Kidney (tissue), 14 donors: ENCODE results near the gene XYLB. TPM values are rescaled to one million over a fixed set of nuclear protein-coding genes. Genes with fewer than 3 reads are reported as not detected.
"Not testable (repeated sequence)": the region's sequence is repeated elsewhere in the genome, so short reads cannot be mapped to it uniquely, and the experiment has no call there.

Experiments used
- DNase-seq, 5 donors: peaks; one replicate each; pipeline ENCODE4 v3.0.0-alpha.2; 2013 to 2020
- FAIRE-seq: peaks from 2 replicates; lab custom pipeline; 2012; peaks lifted over from hg19 to GRCh38; lab: Jason Lieb, UNC
- H3K27ac ChIP-seq, 2 donors: one replicate each; pipeline ENCODE4 v1.7.0; 2013; ENCODE audit warnings: low read depth in 2 of 2, low read length in 2 of 2, inconsistent platforms in 1 of 2
- H3K27me3 ChIP-seq: one replicate; pipeline ENCODE4 v1.7.1; 2013; ENCODE audit warnings: low read length, inconsistent platforms; ENCODE audit not compliant: control insufficient read depth, insufficient read depth
- H3K36me3 ChIP-seq, 3 donors: one replicate each; pipeline versions ENCODE4 v1.7.0 to v1.7.1; 2013; ENCODE audit warnings: low read length in 3 of 3, control low read depth in 1 of 3, inconsistent platforms in 1 of 3; ENCODE audit not compliant: insufficient read depth in 3 of 3, control insufficient read depth in 2 of 3
- H3K4me1 ChIP-seq, 3 donors: one replicate each; pipeline versions ENCODE4 v1.7.0 to v1.7.1; 2013; ENCODE audit warnings: low read length in 3 of 3, inconsistent platforms in 1 of 3, low read depth in 1 of 3; ENCODE audit not compliant: control insufficient read depth in 2 of 3, insufficient read depth in 2 of 3
- H3K4me3 ChIP-seq, 3 donors: one replicate each; pipeline versions ENCODE4 v1.7.0 to v1.8.1; 2013; ENCODE audit warnings: low read length in 3 of 3, control low read depth in 1 of 3, inconsistent platforms in 1 of 3
- H3K9ac ChIP-seq, 3 donors: one replicate each; pipeline versions ENCODE4 v1.7.0 to v1.7.1; 2013; ENCODE audit warnings: low read length in 3 of 3, control low read depth in 1 of 3, inconsistent platforms in 1 of 3
- H3K9me3 ChIP-seq, 3 donors: one replicate each; pipeline versions ENCODE4 v1.7.0 to v1.7.1; 2013; ENCODE audit warnings: low read length in 3 of 3, control low read depth in 1 of 3, inconsistent platforms in 1 of 3; ENCODE audit not compliant: control insufficient read depth in 2 of 3, insufficient read depth in 1 of 3
- CTCF ChIP-seq: IDR thresholded peaks from 3 replicates; pipeline ENCODE4 v1.5.1; 2012; ENCODE audit warnings: mild to moderate bottlenecking, moderate library complexity, borderline replicate concordance; ENCODE audit not compliant: insufficient read depth; ENCODE audit errors: extremely low read depth
- intact Hi-C: fragments of 100-400 bp; cut with DNase I; formaldehyde crosslinking; loops from one replicate; pipeline ENCODE4 v1.11.1; 2022
- polyA plus RNA-seq: library from polyadenylated mRNA; stranded (reverse); fragments of 350-450 nt; fragmentation: Illumina TruSeq; extraction: RNeasy Lipid Tissue Mini Kit (QIAGEN cat#74804); gene quantifications from one replicate; pipeline ENCODE4 v1.2.3, GENCODE V29; 2014; ENCODE audit warnings: low read depth, low replicate concordance; ENCODE audit not compliant: insufficient read depth
- total RNA-seq: library from RNA; stranded (reverse); fragmentation: NEBNext Ultra II Directional; extraction: Animal tissue kit (Norgen Biotek cat#: 25700); gene quantifications from one replicate; pipeline ENCODE4 v1.2.1, GENCODE V29; 2021
- donor health status: control.
- donor health status: control.
- donor health status: control.
- donor health status: control.
- donor health status: control.
- donor health status: DM: yes; HTN: yes; CAD: no.
- donor health status: Normal renal cell carcinoma (clear cell type).

Gene XYLB
- total and polyA plus RNA-seq, 2 donors from 2014 or later: 6.0 to 7.9 TPM

- DNase-seq (no peak), FAIRE-seq (no peak)
Observed at GRCh38 chr3:38317192-38317759, 29.3 kb upstream of the XYLB start.

GRCh38 chr3:38318766-38319671 is 27.6 kb upstream of the XYLB start:
- DNase-seq: no peak
- no peak overlapping the region for H3K4me3 ChIP-seq
- H3K36me3 ChIP-seq: no peaks in the 10 kb centered on the region
- no peak overlapping the region for H3K27ac ChIP-seq
- no peaks in the 10 kb centered on the region for H3K4me1 ChIP-seq
- no peak for FAIRE-seq
- intact Hi-C loops: no loop called here
- H3K27me3 ChIP-seq: no peaks in the 10 kb centered on the region
- H3K9ac ChIP-seq: no peak overlapping the region
- TF ChIP-seq CTCF: no peak
- H3K9me3 ChIP-seq: no peaks in the 10 kb centered on the region

More at GRCh38 chr3:38317192-38317759, 29.3 kb upstream of the XYLB start:
- no peak overlapping the region for H3K27ac ChIP-seq
- H3K9me3 ChIP-seq: no peaks in the 10 kb centered on the region
- H3K4me3 ChIP-seq: no peak overlapping the region
- intact Hi-C loops: no loop called here
- no peaks in the 10 kb centered on the region for H3K36me3 ChIP-seq
- TF ChIP-seq CTCF: no peak
- H3K9ac ChIP-seq: no peak overlapping the region
- H3K4me1 ChIP-seq: no peaks in the 10 kb centered on the region
- no peaks in the 10 kb centered on the region for H3K27me3 ChIP-seq

- H3K9ac ChIP-seq, DNase-seq, H3K36me3 ChIP-seq, H3K9me3 ChIP-seq, H3K4me1 ChIP-seq, FAIRE-seq, H3K27me3 ChIP-seq, intact Hi-C loops, H3K4me3 ChIP-seq, H3K27ac ChIP-seq: not testable (repeated sequence)
Observed at GRCh38 chr3:38320638-38321037, 25.9 kb upstream of the XYLB start.

GRCh38 chr3:38323060-38323459 is 23.5 kb upstream of the XYLB start:
- H3K27me3 ChIP-seq: no peaks in the 10 kb centered on the region
- DNase-seq (no peak), FAIRE-seq (no peak)
- H3K4me1 ChIP-seq: no peaks in the 10 kb centered on the region
- H3K9ac ChIP-seq: no peak overlapping the region
- intact Hi-C loops: no loop called here
- no peak overlapping the region for H3K4me3 ChIP-seq
- H3K27ac ChIP-seq: no peak overlapping the region
- TF ChIP-seq CTCF: no peak
- no peaks in the 10 kb centered on the region for H3K36me3 ChIP-seq
- peaks cover 0 to 6% (median 0%) of the 10 kb centered on the region in 3 donors for H3K9me3 ChIP-seq
